GM12873 (cell line): ENCODE results near the gene PCP4.

Experiments used
- TF ChIP-seq, protein P1 (sequence below): IDR thresholded peaks from 2 replicates; pipeline ENCODE4 v1.5.1; 2012; ENCODE audit warnings: low read depth, mild to moderate bottlenecking, moderate library complexity, low read length, control low read depth; ENCODE audit not compliant: insufficient read depth; ENCODE audit errors: missing control alignments

Gene PCP4

GRCh38 chr21:39951183-39952101 lies 84.2 kb downstream of the PCP4 start:
- TF ChIP-seq, protein P1, sequence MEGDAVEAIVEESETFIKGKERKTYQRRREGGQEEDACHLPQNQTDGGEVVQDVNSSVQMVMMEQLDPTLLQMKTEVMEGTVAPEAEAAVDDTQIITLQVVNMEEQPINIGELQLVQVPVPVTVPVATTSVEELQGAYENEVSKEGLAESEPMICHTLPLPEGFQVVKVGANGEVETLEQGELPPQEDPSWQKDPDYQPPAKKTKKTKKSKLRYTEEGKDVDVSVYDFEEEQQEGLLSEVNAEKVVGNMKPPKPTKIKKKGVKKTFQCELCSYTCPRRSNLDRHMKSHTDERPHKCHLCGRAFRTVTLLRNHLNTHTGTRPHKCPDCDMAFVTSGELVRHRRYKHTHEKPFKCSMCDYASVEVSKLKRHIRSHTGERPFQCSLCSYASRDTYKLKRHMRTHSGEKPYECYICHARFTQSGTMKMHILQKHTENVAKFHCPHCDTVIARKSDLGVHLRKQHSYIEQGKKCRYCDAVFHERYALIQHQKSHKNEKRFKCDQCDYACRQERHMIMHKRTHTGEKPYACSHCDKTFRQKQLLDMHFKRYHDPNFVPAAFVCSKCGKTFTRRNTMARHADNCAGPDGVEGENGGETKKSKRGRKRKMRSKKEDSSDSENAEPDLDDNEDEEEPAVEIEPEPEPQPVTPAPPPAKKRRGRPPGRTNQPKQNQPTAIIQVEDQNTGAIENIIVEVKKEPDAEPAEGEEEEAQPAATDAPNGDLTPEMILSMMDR: no peak

- TF ChIP-seq, protein P1: no peak
Measured at GRCh38 chr21:39952265-39952664, 85.0 kb downstream of the PCP4 start.

- TF ChIP-seq, protein P1: no peak
Measured at GRCh38 chr21:39954570-39954969, 87.3 kb downstream of the PCP4 start.

DNA sequence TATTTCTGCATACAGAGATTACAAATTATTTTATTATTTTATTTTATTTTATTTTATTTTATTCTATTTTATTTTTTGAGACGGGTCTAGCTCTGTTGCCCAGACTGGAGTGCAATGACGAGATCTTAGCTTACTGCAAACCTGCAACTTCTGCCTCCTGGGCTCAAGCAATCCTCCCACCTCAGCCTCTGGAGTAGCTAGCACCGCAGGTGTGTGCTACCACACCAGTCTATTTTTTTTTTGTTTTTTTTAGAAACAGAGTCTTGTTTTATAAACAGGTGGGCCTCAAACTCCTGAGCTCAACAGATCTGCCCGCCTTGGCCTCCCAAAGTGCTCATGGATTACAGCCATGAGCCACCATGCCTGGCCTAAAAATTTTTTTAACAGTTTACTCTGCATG lies 88.1 kb downstream of the PCP4 start:
- TF ChIP-seq, protein P1: no peak

DNA sequence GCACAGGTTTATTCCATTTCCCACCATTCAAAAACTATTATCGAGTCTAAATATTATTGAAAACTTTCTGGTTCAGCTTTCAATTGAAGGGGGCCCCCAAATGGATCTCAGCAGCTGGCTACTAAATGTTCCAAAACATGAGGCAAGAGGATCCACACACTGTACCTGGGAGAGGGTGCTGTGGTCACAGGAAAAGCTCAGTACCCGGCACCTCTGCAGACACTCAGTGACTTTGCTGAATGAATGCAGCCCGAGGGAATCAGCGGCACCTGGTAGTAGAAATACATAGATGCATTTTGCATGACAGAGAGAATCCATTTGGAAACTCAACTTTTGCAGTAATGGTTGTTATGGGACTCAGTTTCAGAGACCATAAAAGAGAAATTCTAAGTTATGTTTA lies 89.3 kb downstream of the PCP4 start:
- TF ChIP-seq, protein P1: no peak

- TF ChIP-seq, protein P1: no peak
Measured at GRCh38 chr21:39958731-39959130, 91.5 kb downstream of the PCP4 start.

- TF ChIP-seq, protein P1: no peak
Measured at GRCh38 chr21:39961251-39961650, 94.0 kb downstream of the PCP4 start.
